ENCODE measurements around the gene SCD5.

- no peak for TF ChIP-seq CTCF (conservative IDR thresholded peaks at IDR 0.05; ENCODE audit: low read depth in 2 of 2)
- no peak for TF ChIP-seq ETS1 (IDR thresholded peaks at IDR 0.05)
- TF ChIP-seq REST (IDR thresholded peaks at IDR 0.05; ENCODE audit: unreplicated experiment) = no peak
- no peak for TF ChIP-seq EZH2 (IDR thresholded peaks at IDR 0.05; ENCODE audit: low read depth, unreplicated experiment)
- TF ChIP-seq CREB1 (CRISPR knock-in tag; IDR thresholded peaks at IDR 0.05; ENCODE audit: low read depth) = no peak
- peak; percentile 66 for TF ChIP-seq POLR2AphosphoS5 (IDR thresholded peaks at IDR 0.05; ENCODE audit: low read depth)
- TF ChIP-seq EZH2phosphoT487 (IDR thresholded peaks at IDR 0.05; ENCODE audit: unreplicated experiment) = no peak
- TF ChIP-seq ZNF462 (CRISPR knock-in tag; IDR thresholded peaks at IDR 0.05) = no peak
- no peak for TF ChIP-seq JUNB (IDR thresholded peaks at IDR 0.05; ENCODE audit: unreplicated experiment)
- no peak for TF ChIP-seq ZNF114 (CRISPR knock-in tag; IDR thresholded peaks at IDR 0.05)
- TF ChIP-seq NANOG (IDR thresholded peaks at IDR 0.05; ENCODE audit: borderline replicate concordance) = 0 out of 2 replicates have a peak, but pooled peaks have one; percentile 28
- TF ChIP-seq STAT1 (IDR thresholded peaks at IDR 0.05; ENCODE audit: unreplicated experiment) = no peak
These were observed 12.8 kb downstream of the SCD5 start for GRCh38 chr4:82785611-82786400.

All from GM23338 (cell line).